ENCODE data around the gene TXNDC11.

The TXNDC11 gene

GRCh38 chr16:11716336-11716735 lies 26.3 kb downstream of the TXNDC11 start:
- DNase-seq = no peak

DNA sequence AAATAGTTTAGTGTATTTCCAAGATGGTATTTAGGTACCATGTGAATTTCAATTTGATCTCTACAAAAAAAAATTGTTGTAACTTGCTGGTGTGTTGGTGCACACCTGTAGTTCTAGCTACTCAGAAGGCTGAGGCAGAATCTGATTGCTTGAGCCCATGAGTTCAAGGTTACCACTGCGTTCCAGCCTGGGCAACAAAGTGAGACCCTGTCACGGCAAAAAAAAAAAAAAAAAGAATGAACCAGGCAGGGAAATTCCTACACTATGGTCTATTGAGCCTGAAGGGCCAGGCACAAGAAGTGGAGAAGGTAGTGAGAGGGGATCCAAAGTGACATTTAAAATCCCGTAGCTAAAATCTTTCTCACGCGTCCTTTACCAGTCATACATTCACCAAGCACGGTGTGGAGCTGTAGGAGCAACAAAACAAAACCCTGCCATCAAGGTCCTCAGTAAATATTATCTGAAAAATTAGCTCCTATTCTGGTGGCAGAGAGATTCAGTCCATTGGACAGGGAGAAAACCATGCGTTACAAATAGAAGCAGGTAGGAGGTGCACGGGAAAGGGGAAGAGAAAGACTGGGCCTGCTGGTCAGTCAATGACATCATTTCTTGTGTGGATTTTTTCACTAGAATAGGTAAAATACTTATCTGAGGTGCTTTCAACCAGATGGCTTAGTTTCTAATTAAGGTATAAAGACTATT lies 27.3 kb downstream of the TXNDC11 start:
- DNase-seq = no peak

GRCh38 chr16:11712122-11712521 lies 30.5 kb downstream of the TXNDC11 start:
- DNase-seq = no peak

DNA sequence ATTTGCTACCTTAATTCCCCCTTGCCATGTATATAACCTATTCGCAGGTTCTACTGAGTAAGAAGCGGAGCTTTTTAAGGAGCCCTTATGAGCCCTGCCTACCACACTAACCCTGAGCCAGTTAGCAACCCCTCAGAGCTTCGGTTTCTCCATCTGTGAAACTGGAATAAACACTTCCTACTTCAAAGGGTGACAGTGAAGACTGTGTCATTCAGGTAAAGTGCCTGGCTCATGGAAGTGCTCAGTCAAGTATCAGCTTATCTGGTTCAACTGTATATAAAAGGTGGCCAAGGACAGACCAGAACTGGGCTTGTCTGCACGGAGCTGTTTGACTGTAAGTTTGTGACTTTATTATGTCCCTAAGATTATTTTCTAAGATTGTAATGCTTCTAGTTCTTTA lies 31.0 kb downstream of the TXNDC11 start:
- no peak for DNase-seq

DNA sequence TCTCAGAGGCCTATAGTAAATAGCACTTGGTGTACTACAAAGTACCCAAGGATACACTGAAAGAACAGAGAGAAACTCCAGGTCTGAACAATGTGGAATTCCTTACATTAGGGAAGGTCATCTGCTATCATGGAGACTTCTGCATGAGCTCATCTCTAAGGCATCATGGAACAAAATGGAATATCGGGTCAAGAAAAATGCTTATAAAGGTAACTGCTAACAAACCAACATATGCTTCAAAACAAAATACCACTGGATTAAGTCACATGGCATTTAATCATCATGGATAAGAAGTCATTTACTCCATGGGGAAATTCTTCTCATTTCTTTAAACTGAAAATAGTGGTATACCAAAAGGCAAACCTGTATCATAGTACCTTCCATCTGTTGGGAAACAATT lies 34.2 kb downstream of the TXNDC11 start:
- no peak for DNase-seq

GRCh38 chr16:11707679-11708197 lies 34.9 kb downstream of the TXNDC11 start:
- no peak for DNase-seq

GRCh38 chr16:11706180-11706742 lies 36.4 kb downstream of the TXNDC11 start:
- DNase-seq = no peak

DNA sequence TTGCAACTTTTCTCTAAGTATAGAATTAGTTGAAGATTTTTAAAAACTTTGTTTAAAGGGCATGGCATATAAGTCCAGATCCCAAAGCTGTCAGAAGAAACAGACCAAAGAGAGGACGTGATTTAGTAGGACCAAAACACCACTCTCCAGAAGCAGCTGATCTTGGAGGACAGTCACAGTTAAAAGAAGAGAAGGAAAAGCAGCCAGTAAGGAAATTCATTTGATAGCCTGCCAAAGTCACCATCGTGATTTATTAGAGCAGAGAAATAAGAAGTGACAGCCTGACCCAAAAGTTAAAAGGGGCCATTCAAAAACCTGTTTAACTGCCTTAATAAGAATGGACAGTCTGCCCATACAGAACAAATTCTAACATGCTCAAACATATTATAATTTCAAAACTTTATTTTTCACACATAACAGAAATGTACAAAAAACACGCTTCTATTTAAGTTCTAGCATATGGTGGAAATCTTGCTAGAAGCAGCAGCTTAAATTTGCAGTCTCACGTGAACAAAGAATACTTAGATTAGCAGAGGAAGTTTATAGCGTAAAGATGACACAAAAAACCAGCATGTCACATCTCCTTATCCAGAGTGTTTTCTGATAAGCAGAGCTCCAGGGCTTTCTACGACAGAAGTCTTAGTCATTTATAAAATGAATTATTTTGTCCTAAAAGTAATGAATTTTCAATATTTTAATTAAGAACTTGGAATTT lies 37.2 kb downstream of the TXNDC11 start:
- no peak for DNase-seq

DNA sequence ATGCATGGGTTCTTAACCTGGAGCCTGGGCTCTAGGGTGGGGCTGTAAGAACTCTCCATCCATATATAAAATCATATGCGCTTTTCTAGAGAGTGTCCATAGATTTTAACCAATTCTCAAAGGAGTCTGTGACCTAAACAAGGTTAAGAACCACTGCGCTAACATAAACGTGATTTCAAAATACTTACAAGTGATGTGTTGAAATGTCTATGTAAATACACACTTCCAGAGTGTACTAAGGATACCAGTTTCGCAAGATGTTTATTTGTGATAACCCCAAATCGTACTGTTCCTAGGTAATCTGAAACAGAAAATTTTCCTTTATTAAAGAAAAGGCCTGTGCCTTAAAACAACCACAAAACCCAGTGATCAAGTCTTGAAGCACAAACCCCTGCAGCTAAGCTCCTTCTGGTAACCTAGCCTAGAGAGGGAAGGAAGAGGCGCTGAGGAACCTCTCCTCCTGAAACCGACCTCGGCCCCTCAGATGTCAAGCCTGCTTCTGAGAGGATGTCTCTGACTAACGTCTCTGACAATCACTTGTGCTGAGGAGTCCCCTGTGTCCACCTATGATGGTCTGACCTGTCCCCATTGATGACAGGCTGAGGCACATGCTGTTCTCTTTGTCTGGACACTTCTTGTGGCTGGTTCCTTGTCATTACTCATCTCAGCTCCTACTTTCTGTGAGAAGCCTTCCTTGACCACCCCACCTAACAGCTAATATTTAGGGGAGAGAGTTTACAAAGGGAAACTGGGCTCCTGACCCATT lies 42.2 kb downstream of the TXNDC11 start:
- no peak for DNase-seq

DNA sequence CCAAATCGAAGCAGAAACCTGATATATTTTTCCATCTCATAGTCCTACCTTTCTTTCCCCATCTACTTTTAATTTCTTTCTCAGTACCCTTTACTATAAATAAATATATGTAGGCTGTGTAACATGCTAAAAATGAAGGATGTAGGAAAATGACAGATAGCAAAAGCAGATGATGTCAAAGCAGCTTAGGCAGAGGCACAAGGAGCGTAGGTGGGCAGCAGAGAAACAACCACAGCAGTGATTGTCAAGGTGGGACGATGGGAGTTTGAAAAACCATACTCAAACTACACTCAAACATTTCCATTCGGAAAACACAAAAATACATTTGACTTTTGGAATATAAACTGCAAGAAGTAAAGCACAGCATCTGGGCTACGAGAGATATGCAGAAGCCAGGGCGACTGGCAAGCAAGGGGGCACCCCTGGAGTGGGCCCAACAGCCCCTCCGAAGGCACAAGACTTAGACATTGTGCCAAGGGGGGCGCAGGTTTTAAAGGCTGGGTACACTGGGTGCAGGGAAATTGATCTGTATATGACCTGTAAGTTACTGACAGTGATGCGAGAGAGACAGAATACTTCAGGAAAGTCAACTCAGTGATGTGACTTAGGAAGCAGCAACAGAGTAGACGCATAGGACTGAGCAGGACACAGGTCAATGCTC lies 43.3 kb downstream of the TXNDC11 start:
- no peak for DNase-seq

GRCh38 chr16:11698271-11698689 lies 44.4 kb downstream of the TXNDC11 start:
- no peak for DNase-seq

DNA sequence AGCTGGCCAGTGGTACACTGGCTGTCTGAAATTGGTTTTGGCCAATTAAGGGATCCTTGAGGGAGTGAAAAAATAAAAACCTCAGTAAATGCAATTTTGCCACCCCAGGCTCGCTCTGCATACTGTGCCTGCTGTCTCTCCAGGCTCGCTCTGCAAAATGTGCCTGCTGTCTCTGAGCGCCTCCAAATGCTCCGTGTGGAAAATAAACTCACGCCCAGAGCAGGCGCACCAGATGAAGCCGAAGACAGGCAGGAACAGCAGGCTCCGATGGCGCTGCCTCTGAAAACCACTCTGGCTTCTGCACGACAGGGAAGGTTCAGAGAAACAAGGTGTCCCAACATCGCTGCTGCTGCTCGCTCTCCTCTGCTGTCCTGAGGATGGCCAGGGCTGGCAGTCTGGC lies 45.3 kb downstream of the TXNDC11 start:
- no peak for DNase-seq

GRCh38 chr16:11696266-11697012 lies 46.2 kb downstream of the TXNDC11 start:
- DNase-seq = no peak

DNA sequence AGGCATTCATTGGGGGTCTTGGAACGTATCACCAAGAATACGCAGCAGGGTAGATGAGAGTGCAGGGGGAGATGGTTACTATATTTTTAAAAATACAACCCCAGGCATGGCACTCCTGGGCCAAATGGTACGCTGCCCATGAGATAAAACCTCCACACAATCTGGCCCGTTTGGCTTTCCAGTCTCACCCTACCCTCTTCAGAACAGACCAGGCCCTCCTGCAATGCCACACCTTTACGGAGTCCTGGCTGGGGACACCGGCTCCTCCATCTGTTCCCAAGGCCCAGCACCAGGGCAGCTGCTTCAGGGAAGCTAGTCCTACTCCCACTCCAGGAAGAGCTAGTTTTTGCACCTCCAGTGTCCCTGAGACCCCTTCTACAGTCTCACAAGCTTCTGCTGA lies 50.0 kb downstream of the TXNDC11 start:
- no peak for DNase-seq

- no peak for DNase-seq
Measured at GRCh38 chr16:11692171-11692570, 50.5 kb downstream of the TXNDC11 start.

GRCh38 chr16:11691771-11692170 lies 50.9 kb downstream of the TXNDC11 start:
- no peak for DNase-seq

- DNase-seq = no peak
Measured at GRCh38 chr16:11691235-11691634, 51.4 kb downstream of the TXNDC11 start.

GRCh38 chr16:11689031-11689840 lies 53.4 kb downstream of the TXNDC11 start:
- DNase-seq = no peak

- DNase-seq = no peak
Measured at GRCh38 chr16:11688520-11688886, 54.2 kb downstream of the TXNDC11 start.

GRCh38 chr16:11687601-11688519 lies 54.8 kb downstream of the TXNDC11 start:
- DNase-seq = peak; percentile 69

Measured in NCI-H2171 treated with DMSO at 0.1 percent for 48 hours (cell line).